Mammary epithelial cell (primary cell): ENCODE measurements around the gene RASL11B.

Experiments
- EZH2 ChIP-seq: IDR thresholded peaks from 2 replicates; pipeline ENCODE4 v1.6.1; 2012; ENCODE audit warnings: low read length, inconsistent platforms, borderline replicate concordance
- TF ChIP-seq, protein P1 (sequence below), 2 donors: IDR thresholded peaks in 1 of 2; conservative IDR thresholded peaks in 1 of 2; 2 replicates each; pipeline ENCODE4 v1.5.1; 2011 to 2012; ENCODE audit warnings: inconsistent platforms in 2 of 2, low read length in 2 of 2, mild to moderate bottlenecking in 2 of 2, control low read depth in 1 of 2, low read depth in 1 of 2; ENCODE audit not compliant: insufficient read depth in 1 of 2; ENCODE audit errors: extremely low read depth in 1 of 2

DNA sequence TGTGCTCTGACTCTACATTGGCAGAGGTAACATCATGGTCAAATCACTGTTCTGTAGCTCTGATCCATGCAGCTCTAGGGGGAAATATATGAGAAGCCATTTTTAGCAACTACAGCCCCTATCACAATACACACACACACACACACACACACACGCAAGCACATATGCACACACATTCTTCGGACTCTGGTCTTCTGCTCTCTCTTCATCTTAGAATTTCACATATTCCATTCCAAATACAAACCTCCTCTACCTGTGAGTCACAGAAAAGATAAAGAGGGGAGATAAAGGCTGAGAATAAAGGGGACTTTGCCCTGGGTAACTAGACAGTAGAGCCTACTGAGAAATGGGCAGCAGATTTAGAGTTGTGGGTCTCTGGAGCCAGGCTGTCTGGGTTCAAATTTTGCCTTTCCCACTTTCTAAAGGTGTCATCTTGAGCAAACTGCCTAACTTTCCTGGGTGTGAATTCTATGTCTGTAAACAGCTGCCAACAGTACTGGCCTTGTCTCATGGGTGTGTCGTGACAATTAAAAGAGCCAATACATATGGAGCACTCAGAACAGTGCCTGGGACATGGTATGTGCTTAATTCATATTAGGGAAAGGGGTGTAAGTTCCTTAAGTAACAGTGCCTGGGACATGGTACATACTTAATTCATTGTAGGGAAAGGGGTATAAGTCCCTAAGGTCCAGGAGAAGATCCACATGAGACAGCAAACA, 11.6 kb upstream of the RASL11B start:
- TF ChIP-seq, protein P1, sequence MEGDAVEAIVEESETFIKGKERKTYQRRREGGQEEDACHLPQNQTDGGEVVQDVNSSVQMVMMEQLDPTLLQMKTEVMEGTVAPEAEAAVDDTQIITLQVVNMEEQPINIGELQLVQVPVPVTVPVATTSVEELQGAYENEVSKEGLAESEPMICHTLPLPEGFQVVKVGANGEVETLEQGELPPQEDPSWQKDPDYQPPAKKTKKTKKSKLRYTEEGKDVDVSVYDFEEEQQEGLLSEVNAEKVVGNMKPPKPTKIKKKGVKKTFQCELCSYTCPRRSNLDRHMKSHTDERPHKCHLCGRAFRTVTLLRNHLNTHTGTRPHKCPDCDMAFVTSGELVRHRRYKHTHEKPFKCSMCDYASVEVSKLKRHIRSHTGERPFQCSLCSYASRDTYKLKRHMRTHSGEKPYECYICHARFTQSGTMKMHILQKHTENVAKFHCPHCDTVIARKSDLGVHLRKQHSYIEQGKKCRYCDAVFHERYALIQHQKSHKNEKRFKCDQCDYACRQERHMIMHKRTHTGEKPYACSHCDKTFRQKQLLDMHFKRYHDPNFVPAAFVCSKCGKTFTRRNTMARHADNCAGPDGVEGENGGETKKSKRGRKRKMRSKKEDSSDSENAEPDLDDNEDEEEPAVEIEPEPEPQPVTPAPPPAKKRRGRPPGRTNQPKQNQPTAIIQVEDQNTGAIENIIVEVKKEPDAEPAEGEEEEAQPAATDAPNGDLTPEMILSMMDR (conservative IDR thresholded peaks at IDR 0.05 in 1 of 2, IDR thresholded peaks at IDR 0.05 in 1 of 2; ENCODE audit: extremely low read depth in 1 of 2, insufficient read depth in 1 of 2, low read depth in 1 of 2, low read length in 2 of 2), result no peak
- TF ChIP-seq EZH2, result no peak
